GM19468 (cell line): Measurements from ENCODE around the gene MMP24.
"Not testable (repeated sequence)": the region's sequence is repeated elsewhere in the genome, so short reads cannot be mapped to it uniquely, and the experiment has no call there.

ENCODE experiments used
- ATAC-seq: cut with Tn5 transposase; IDR thresholded peaks from one replicate; pipeline ENCODE4 v1.9.1; 2021; ENCODE audit warnings: mild to moderate bottlenecking, moderate library complexity, moderate number of reproducible peaks; ENCODE audit not compliant: unreplicated experiment; ENCODE audit errors: extremely low read depth

Gene MMP24

GRCh38 chr20:35226126-35226883 is at the start of gene MMP24:
TSS of gene MMP24 (plus strand) at chr20:35226690. CDS start at chr20:35226739, 49 bp downstream.
- no peak for ATAC-seq

DNA sequence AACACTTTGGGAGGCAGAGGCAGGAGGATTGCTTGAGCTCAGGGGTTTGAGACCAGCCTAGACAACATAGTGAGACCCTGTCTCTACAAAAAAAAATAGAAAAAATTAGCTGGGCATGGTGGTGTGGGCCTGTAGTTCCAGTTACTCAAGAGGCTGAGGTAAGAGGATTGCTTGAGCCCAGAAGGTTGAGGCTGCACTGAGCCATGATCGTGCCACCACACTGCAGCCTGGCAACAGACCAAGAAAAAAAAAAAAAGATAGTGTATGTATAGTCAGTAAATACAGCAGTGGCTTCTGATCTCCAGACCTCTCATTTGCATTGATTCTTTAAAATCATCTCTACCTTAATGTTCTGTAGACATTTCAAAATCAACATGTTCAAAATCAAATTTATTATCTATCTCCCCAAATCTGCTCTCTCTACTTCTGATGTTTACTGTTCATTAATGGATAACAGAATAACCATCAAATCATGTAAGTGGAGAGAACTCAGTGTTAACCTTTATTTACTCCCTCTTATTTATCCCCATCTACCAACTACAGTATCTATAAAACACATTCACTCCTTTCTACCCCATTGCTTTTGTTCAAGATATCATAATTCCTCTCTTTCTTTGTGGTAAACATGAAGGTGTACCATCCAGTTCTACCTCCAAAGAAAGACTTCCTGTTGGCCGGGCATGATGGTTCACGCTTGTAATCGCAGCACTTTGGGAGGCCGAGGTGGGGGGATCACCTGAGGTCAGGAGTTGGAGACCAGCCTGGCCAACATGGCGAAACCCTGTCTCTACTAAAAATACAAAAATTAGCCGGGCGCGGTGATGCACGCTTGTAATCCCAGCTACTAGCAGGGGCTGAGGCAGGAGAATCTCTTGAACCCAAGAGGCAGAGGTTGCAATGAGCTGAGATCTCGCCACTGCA is 46.9 kb upstream of the MMP24 start:
- no peak for ATAC-seq

GRCh38 chr20:35180266-35180665 is 46.2 kb upstream of the MMP24 start:
- no peak for ATAC-seq

DNA sequence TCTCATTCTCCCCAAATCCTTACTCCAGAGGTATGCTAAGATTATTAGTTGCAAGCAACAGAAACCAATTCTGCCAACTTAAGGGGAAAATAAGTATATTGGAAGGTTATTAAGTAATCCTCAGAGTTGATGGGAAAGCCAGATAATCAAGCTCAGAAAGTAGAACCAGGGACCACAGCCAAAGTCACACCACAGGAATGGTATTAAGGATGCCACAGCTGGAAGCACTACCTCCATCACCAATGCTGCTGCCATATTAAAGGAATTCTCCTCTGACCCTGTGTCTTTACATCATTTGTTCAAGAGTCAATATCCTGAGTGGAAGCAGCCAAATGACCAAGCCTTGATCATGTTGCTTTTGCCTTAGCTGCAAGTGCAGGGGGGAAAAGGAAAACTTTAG is 44.8 kb upstream of the MMP24 start:
- no peak for ATAC-seq

DNA sequence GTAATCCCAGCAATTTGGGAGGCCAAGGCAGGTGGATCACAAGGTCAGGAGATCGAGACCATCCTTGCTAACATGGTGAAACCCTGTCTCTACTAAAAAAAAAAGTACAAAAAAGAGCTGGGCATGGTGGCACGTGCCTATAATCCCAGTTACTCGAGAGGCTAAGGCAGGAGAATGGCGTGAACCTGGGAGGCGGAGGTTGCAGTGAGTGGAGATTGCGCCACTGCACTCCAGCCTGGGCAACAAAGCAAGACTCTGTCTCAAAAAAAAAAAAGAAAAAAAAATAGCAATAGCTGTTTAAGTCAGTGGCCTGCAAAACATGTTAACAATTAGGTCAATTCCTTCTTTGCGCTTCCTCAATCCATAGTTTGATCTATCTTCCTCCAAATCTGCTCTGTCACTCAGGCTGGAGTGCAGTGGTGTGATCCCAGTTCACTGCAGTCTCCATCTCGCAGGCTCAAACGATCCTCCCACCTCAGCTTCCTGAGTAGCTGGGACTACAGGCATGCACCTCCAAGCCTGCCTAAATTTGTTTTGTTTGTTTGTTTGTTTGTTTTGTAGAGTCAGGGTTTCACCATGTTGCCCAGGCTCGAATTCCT is 39.7 kb upstream of the MMP24 start:
- ATAC-seq: not testable (repeated sequence)

GRCh38 chr20:35187584-35188190 is 38.8 kb upstream of the MMP24 start:
- ATAC-seq: no peak

- not testable (repeated sequence) for ATAC-seq
These were observed 37.3 kb upstream of the MMP24 start for GRCh38 chr20:35189223-35189622.

DNA sequence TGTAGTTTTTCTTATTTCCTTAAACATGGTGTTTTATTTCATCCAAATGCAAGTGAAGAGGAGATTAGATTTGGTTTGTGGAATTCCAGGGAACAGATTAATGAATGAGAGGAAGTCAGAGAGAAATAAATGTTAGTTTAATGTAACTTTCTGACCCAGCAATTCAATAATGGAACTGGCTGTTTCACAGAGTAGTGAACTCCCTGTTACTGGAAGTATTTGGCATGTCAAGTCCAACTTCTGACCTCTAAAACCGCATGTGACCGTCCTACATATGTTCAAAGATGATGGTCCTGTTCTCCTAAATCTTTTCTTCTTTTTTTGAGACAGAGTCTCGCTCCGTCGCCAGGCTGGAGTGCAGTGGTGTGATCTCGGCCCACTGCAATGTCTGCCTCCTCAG is 35.9 kb upstream of the MMP24 start:
- no peak for ATAC-seq

DNA sequence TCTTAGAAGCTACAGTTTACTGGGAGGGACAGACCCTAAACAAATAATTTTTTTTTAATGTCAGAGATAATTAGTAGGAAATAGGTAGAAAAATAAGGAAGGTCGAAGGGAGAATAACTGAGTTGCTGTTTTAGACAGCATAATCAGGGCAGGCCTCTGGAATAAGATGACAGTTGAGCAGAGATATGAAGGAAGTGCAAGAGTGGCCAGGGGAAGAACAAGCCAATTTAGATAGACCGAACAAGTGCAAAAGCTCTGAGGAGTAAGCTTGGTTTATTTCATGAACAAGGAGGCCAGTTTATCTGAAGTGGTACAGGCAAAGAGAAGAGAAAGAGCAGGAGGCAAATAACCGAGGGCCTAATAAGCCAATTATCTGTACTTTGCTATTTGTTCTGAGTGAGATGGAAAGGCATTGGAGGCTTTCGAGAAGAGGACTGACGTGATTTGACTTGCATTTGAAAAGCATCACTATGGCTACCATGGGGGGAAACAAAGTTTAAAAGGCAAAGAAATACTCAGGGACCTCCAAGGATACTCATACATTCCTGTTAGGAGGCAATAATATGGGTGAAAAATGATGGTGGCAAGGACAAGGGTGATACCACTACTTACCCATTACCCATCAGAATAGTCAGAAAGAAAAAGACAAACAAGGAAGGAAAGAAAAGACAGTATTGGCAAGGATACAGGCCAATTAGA is 34.9 kb upstream of the MMP24 start:
- no peak for ATAC-seq

- ATAC-seq: no peak
These were observed 34.2 kb upstream of the MMP24 start for GRCh38 chr20:35192118-35192872.

GRCh38 chr20:35193031-35193791 is 33.3 kb upstream of the MMP24 start:
- not testable (repeated sequence) for ATAC-seq

GRCh38 chr20:35196313-35196712 is 30.2 kb upstream of the MMP24 start:
- ATAC-seq: no peak

GRCh38 chr20:35199740-35200139 is 26.8 kb upstream of the MMP24 start:
- ATAC-seq: no peak

GRCh38 chr20:35200267-35200666 is 26.2 kb upstream of the MMP24 start:
- no peak for ATAC-seq

DNA sequence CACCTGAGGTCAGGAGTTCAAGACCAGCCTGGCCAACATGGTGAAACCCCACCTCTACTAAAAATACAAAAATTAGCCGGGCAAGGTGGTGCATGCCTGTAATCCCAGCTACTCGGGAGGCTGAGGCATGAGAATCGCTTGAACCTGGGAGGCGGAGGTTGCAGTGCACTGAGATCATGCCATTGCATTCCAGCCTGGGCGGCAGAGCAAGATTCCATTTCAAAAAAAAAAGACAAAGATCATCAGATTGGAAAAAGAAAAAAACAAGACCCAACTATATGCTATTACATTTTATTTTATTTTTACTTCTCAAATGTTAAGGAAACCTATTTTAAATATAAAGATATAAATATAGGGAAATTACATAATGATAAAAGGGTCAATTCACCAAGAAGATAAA is 25.0 kb upstream of the MMP24 start:
- ATAC-seq: not testable (repeated sequence)

DNA sequence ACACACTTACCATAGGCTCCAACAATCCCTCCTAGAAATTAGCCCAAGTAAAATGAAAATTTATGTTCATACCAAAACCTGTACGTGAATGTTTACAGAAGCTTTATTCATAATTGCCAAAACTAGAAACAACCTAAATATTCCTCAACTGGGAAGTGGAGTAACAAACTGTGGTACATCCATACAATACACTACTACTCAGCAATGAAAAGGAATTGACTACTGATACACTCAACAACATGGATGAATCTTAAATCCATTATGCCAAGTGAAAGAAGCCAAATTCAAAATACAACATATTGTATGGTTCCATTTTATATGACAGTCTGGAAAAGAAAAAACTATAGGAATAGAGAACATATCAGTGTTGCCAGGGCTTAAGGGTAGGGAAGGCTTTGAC is 19.7 kb upstream of the MMP24 start:
- ATAC-seq: no peak

- ATAC-seq: no peak
These were observed 18.4 kb upstream of the MMP24 start for GRCh38 chr20:35207950-35208611.
